AG10803 (cell line): ENCODE results near the gene PABPC3.

Source experiments
- DNase-seq: peaks from one replicate; pipeline ENCODE4 v3.0.0; 2010; ENCODE audit warnings: low read depth
- H3K4me3 ChIP-seq: 2 replicates; pipeline ENCODE4 v1.5.1; 2011; ENCODE audit warnings: mild to moderate bottlenecking, low read length, control low read depth
- TF ChIP-seq, protein P1 (sequence below): conservative IDR thresholded peaks from 2 replicates; pipeline ENCODE4 v1.5.1; 2011; ENCODE audit warnings: mild to moderate bottlenecking, low read length, control low read depth, inconsistent platforms

Gene PABPC3

DNA sequence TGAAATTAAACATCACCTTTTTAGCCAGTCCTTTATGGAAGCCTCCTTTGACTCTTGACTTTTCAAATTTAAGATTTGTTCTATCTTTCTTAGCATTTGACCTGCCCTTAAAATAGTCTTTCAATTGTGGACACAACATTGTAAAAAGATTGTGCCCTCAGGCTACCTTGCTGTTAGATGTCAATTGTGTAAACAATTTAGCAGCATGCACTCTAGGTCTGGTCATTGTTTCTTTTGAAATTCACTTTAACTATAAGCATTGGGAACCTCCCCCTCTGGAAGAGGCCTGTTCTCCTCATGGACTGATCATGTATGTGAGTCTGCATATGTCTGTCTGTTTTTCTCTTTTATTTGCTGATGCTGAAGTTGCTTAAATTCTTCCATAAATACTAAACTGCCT, 31.5 kb upstream of the PABPC3 start:
- no peak overlapping the region for H3K4me3 ChIP-seq
- DNase-seq, result no peak
- TF ChIP-seq, protein P1, sequence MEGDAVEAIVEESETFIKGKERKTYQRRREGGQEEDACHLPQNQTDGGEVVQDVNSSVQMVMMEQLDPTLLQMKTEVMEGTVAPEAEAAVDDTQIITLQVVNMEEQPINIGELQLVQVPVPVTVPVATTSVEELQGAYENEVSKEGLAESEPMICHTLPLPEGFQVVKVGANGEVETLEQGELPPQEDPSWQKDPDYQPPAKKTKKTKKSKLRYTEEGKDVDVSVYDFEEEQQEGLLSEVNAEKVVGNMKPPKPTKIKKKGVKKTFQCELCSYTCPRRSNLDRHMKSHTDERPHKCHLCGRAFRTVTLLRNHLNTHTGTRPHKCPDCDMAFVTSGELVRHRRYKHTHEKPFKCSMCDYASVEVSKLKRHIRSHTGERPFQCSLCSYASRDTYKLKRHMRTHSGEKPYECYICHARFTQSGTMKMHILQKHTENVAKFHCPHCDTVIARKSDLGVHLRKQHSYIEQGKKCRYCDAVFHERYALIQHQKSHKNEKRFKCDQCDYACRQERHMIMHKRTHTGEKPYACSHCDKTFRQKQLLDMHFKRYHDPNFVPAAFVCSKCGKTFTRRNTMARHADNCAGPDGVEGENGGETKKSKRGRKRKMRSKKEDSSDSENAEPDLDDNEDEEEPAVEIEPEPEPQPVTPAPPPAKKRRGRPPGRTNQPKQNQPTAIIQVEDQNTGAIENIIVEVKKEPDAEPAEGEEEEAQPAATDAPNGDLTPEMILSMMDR, result no peak

DNA sequence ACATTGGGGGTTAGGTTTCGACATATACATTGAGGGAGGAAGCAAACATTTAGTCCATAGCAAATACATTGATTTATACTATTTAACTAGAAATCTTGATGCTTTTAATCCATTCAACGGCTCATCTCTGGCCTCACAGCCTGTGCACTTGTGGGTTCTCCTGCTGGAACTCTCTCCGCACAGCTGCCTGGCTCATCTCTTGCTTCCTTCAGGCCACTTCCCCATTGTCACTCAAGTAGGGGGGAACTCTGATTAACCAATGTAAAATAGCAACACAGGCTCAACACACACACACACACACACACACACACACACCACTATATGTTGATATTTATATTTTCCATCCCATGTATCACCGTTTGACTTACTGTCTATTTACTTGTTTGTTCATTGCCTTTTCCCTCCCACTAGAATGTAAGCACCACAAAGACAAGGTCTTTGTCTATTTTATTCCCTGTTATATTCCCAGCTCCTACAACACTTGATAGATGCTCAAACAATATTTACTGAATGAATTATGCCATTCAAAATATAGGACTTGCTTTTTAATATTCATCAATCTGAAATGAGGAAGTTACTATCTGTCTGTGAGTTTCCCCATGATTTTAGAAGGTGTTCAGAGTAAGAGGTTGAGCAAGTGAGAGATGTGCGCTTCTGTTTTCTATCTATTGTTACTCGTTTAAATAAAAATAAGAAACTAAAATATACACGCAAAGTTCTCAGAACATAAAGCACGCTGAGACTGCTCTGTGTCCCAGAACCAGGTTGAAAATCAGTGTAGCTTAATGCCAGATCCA, 29.8 kb upstream of the PABPC3 start:
- DNase-seq, result no peak
- no peak overlapping the region for H3K4me3 ChIP-seq
- TF ChIP-seq, protein P1, result no peak

DNA sequence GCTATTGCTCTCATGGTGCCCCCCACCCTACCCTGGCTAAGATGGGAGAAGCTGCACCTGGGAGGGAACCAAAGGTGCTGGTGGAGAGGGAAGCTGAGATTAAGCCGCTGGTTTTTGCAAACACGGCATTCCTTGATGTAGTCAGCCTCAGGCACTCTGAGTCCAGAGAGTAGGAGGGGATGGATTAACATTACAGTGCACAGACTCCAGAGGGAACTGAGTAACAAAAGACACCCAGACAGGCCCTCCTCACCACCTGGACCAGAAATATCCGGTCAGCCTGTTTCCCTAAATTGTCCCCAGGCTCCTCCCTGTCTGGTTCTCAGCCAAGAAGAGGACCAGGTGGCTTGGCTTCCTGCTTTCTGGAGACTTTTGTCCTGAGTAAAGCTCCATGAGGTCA, 28.9 kb upstream of the PABPC3 start:
- no peak for DNase-seq
- TF ChIP-seq, protein P1, result no peak
- H3K4me3 ChIP-seq, result no peak overlapping the region

DNA sequence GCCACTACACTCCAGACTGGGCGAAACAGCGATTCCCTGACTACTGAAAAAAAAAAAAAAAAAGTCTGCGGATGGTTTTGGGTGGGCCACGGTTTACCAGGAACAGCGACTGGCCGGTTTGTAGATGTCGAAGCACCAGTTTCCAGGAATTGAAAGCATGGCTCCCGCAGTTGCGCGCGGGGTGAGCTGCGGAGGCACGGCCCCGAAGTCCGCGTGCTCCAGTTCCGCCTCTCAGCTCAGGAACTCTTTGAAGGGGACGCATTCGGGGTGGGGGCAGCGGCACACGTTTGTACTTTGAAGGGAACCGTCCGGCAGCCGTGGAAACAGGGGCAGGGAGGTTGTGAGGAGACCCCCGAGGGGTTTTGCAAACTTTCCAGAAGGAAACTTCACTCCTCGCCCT, 27.1 kb upstream of the PABPC3 start:
- TF ChIP-seq, protein P1, result no peak
- DNase-seq, result no peak

DNA sequence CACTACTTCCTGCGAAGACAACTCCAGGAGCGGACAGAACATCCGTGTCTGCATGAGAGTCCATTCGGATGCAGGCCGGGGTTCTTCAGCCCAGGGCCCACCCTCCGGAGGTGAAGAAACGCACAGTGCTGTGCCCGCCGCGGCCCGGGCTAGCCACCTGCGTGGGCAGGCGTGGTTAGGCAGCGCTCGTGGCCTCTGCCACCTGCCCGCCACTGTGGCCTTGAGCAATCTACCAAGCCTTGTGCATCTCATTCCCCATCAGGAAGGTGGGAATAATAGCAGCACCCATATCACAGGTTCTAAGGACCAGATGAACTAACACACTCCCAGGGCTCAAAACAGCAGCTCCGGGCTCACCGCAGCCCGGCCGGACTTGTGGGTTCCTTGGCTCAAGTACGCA, 26.7 kb upstream of the PABPC3 start:
- no peak overlapping the region for H3K4me3 ChIP-seq
- TF ChIP-seq, protein P1, result no peak

More for the DNA sequence above, 27.1 kb upstream of the PABPC3 start:
- no peak overlapping the region for H3K4me3 ChIP-seq

DNA sequence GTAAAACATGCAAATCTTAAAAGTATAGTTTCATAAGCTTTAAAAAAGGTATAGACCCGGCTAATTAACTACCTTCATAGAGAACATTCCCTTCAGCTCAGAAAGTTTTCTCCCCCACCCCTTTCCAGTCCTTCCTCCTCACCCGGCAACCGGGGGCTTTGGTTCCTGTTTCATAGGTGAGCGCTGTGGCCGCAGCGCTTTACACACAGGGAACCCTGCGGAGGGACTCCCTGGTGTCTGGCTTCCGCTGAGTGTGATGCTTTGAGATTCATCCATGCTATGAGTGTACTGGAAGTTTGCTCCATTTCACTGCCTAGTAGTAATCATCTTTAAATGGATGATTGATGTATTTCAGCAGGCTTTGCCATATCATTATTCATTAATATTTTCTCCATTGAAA, 26.0 kb upstream of the PABPC3 start:
- no peak overlapping the region for H3K4me3 ChIP-seq
- DNase-seq, result no peak
- TF ChIP-seq, protein P1, result no peak

More for the DNA sequence above, 26.7 kb upstream of the PABPC3 start:
- DNase-seq, result no peak

DNA sequence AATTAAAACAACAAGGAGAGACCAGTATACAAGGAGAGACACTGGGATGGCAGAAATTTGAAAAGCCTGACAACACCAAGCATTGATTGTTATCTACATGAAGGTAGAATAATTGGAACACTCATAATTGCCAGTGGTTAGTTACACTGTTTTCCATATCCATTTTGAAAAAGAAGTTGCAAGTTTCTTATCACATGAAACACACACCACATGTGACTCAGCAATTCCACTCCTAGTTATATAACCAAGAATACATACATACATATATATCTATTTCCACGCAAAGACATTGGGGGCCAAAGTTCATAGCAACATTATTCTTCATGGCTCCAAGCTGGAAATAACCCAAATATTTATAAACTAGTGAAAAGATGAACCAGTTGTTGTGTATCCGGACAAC, 15.2 kb upstream of the PABPC3 start:
- TF ChIP-seq, protein P1, result no peak
- no peak overlapping the region for H3K4me3 ChIP-seq
- DNase-seq, result no peak
